ENCODE data around the gene GHR.

Gene GHR

GRCh38 chr5:42522783-42523182, 99.5 kb downstream of the GHR start:
- Histone ChIP-seq H3K27me3 (ENCODE audit: control insufficient read depth in 2 of 2, insufficient read depth in 2 of 2, low read length in 2 of 2) (no peaks in the 10 kb centered on the region), H3K9ac (ENCODE audit: low read depth in 1 of 2, low read length in 2 of 2) (no peak overlapping the region), H3K4me3 (ENCODE audit: low read length in 2 of 2) (no peak overlapping the region), H3K4me1 (ENCODE audit: control insufficient read depth in 2 of 2, insufficient read depth in 2 of 2, low read length in 2 of 2) (peaks cover 3 to 20% of the 10 kb centered on the region in 2 donors), H3K9me3 (ENCODE audit: control insufficient read depth in 2 of 2, low read length in 2 of 2) (no peaks in the 10 kb centered on the region), H3K27ac (ENCODE audit: low read depth in 2 of 2, low read length in 2 of 2) (no peak overlapping the region), H3K36me3 (ENCODE audit: control insufficient read depth in 2 of 2, insufficient read depth in 2 of 2, low read length in 2 of 2) (no peaks in the 10 kb centered on the region)

- H3K4me1 ChIP-seq (ENCODE audit: control insufficient read depth in 2 of 2, insufficient read depth in 2 of 2, low read length in 2 of 2) = peaks cover 2% of the 10 kb centered on the region in 2 donors
Observed at GRCh38 chr5:42526179-42526578, 102.9 kb downstream of the GHR start.

GRCh38 chr5:42531611-42532010, 108.4 kb downstream of the GHR start:
- H3K27ac ChIP-seq (ENCODE audit: low read depth in 2 of 2, low read length in 2 of 2) = no peak overlapping the region
- no peaks in the 10 kb centered on the region for H3K27me3 ChIP-seq (ENCODE audit: control insufficient read depth in 2 of 2, insufficient read depth in 2 of 2, low read length in 2 of 2)
- H3K9ac ChIP-seq (ENCODE audit: low read depth in 1 of 2, low read length in 2 of 2) = no peak overlapping the region
- H3K36me3 ChIP-seq (ENCODE audit: control insufficient read depth in 2 of 2, insufficient read depth in 2 of 2, low read length in 2 of 2) = no peaks in the 10 kb centered on the region
- no peak overlapping the region for H3K4me3 ChIP-seq (ENCODE audit: low read length in 2 of 2)
- no peaks in the 10 kb centered on the region for H3K9me3 ChIP-seq (ENCODE audit: control insufficient read depth in 2 of 2, low read length in 2 of 2)
- no peaks in the 10 kb centered on the region for H3K4me1 ChIP-seq (ENCODE audit: control insufficient read depth in 2 of 2, insufficient read depth in 2 of 2, low read length in 2 of 2)

More at GRCh38 chr5:42526179-42526578, 102.9 kb downstream of the GHR start:
- Histone ChIP-seq H3K9ac (ENCODE audit: low read depth in 1 of 2, low read length in 2 of 2) (no peak overlapping the region), H3K4me3 (ENCODE audit: low read length in 2 of 2) (no peak overlapping the region), H3K9me3 (ENCODE audit: control insufficient read depth in 2 of 2, low read length in 2 of 2) (no peaks in the 10 kb centered on the region), H3K27ac (ENCODE audit: low read depth in 2 of 2, low read length in 2 of 2) (no peak overlapping the region), H3K36me3 (ENCODE audit: control insufficient read depth in 2 of 2, insufficient read depth in 2 of 2, low read length in 2 of 2) (no peaks in the 10 kb centered on the region), H3K27me3 (ENCODE audit: control insufficient read depth in 2 of 2, insufficient read depth in 2 of 2, low read length in 2 of 2) (no peaks in the 10 kb centered on the region)

- peaks cover 0 to 3% of the 10 kb centered on the region in 2 donors for H3K9me3 ChIP-seq (ENCODE audit: control insufficient read depth in 2 of 2, low read length in 2 of 2)
- no peaks in the 10 kb centered on the region for H3K27me3 ChIP-seq (ENCODE audit: control insufficient read depth in 2 of 2, insufficient read depth in 2 of 2, low read length in 2 of 2)
- H3K27ac ChIP-seq (ENCODE audit: low read depth in 2 of 2, low read length in 2 of 2) = no peak overlapping the region
- no peaks in the 10 kb centered on the region for H3K36me3 ChIP-seq (ENCODE audit: control insufficient read depth in 2 of 2, insufficient read depth in 2 of 2, low read length in 2 of 2)
- H3K4me3 ChIP-seq (ENCODE audit: low read length in 2 of 2) = no peak overlapping the region
- H3K9ac ChIP-seq (ENCODE audit: low read depth in 1 of 2, low read length in 2 of 2) = no peak overlapping the region
- H3K4me1 ChIP-seq (ENCODE audit: control insufficient read depth in 2 of 2, insufficient read depth in 2 of 2, low read length in 2 of 2) = no peaks in the 10 kb centered on the region
Observed at GRCh38 chr5:42542106-42542505, 118.9 kb downstream of the GHR start.

GRCh38 chr5:42543774-42544173, 120.5 kb downstream of the GHR start:
- Histone ChIP-seq H3K4me1 (ENCODE audit: control insufficient read depth in 2 of 2, insufficient read depth in 2 of 2, low read length in 2 of 2) (no peaks in the 10 kb centered on the region), H3K27me3 (ENCODE audit: control insufficient read depth in 2 of 2, insufficient read depth in 2 of 2, low read length in 2 of 2) (no peaks in the 10 kb centered on the region), H3K27ac (ENCODE audit: low read depth in 2 of 2, low read length in 2 of 2) (no peak overlapping the region), H3K9ac (ENCODE audit: low read depth in 1 of 2, low read length in 2 of 2) (no peak overlapping the region), H3K36me3 (ENCODE audit: control insufficient read depth in 2 of 2, insufficient read depth in 2 of 2, low read length in 2 of 2) (no peaks in the 10 kb centered on the region), H3K9me3 (ENCODE audit: control insufficient read depth in 2 of 2, low read length in 2 of 2) (peaks cover 0 to 3% of the 10 kb centered on the region in 2 donors), H3K4me3 (ENCODE audit: low read length in 2 of 2) (no peak overlapping the region)

- H3K9me3 ChIP-seq (ENCODE audit: control insufficient read depth in 2 of 2, low read length in 2 of 2) = no peaks in the 10 kb centered on the region
- no peaks in the 10 kb centered on the region for H3K27me3 ChIP-seq (ENCODE audit: control insufficient read depth in 2 of 2, insufficient read depth in 2 of 2, low read length in 2 of 2)
- H3K4me3 ChIP-seq (ENCODE audit: low read length in 2 of 2) = no peak overlapping the region
- no peak overlapping the region for H3K9ac ChIP-seq (ENCODE audit: low read depth in 1 of 2, low read length in 2 of 2)
- H3K36me3 ChIP-seq (ENCODE audit: control insufficient read depth in 2 of 2, insufficient read depth in 2 of 2, low read length in 2 of 2) = no peaks in the 10 kb centered on the region
- no peak overlapping the region for H3K27ac ChIP-seq (ENCODE audit: low read depth in 2 of 2, low read length in 2 of 2)
- no peaks in the 10 kb centered on the region for H3K4me1 ChIP-seq (ENCODE audit: control insufficient read depth in 2 of 2, insufficient read depth in 2 of 2, low read length in 2 of 2)
Observed at GRCh38 chr5:42545038-42545437, 121.8 kb downstream of the GHR start.

- H3K9me3 ChIP-seq (ENCODE audit: control insufficient read depth in 2 of 2, low read length in 2 of 2) = no peaks in the 10 kb centered on the region
- no peaks in the 10 kb centered on the region for H3K4me1 ChIP-seq (ENCODE audit: control insufficient read depth in 2 of 2, insufficient read depth in 2 of 2, low read length in 2 of 2)
- H3K36me3 ChIP-seq (ENCODE audit: control insufficient read depth in 2 of 2, insufficient read depth in 2 of 2, low read length in 2 of 2) = no peaks in the 10 kb centered on the region
- no peak overlapping the region for H3K4me3 ChIP-seq (ENCODE audit: low read length in 2 of 2)
- H3K27ac ChIP-seq (ENCODE audit: low read depth in 2 of 2, low read length in 2 of 2) = no peak overlapping the region
- H3K27me3 ChIP-seq (ENCODE audit: control insufficient read depth in 2 of 2, insufficient read depth in 2 of 2, low read length in 2 of 2) = no peaks in the 10 kb centered on the region
- no peak overlapping the region for H3K9ac ChIP-seq (ENCODE audit: low read depth in 1 of 2, low read length in 2 of 2)
Observed at GRCh38 chr5:42547141-42547540, 123.9 kb downstream of the GHR start.

GRCh38 chr5:42547894-42548293, 124.7 kb downstream of the GHR start:
- no peak overlapping the region for H3K27ac ChIP-seq (ENCODE audit: low read depth in 2 of 2, low read length in 2 of 2)
- no peak overlapping the region for H3K4me3 ChIP-seq (ENCODE audit: low read length in 2 of 2)
- H3K9ac ChIP-seq (ENCODE audit: low read depth in 1 of 2, low read length in 2 of 2) = no peak overlapping the region
- no peaks in the 10 kb centered on the region for H3K9me3 ChIP-seq (ENCODE audit: control insufficient read depth in 2 of 2, low read length in 2 of 2)
- no peaks in the 10 kb centered on the region for H3K4me1 ChIP-seq (ENCODE audit: control insufficient read depth in 2 of 2, insufficient read depth in 2 of 2, low read length in 2 of 2)
- H3K27me3 ChIP-seq (ENCODE audit: control insufficient read depth in 2 of 2, insufficient read depth in 2 of 2, low read length in 2 of 2) = no peaks in the 10 kb centered on the region
- no peaks in the 10 kb centered on the region for H3K36me3 ChIP-seq (ENCODE audit: control insufficient read depth in 2 of 2, insufficient read depth in 2 of 2, low read length in 2 of 2)

GRCh38 chr5:42552597-42552996, 129.4 kb downstream of the GHR start:
- H3K27ac ChIP-seq (ENCODE audit: low read depth in 2 of 2, low read length in 2 of 2) = no peak overlapping the region
- H3K4me3 ChIP-seq (ENCODE audit: low read length in 2 of 2) = no peak overlapping the region
- no peaks in the 10 kb centered on the region for H3K4me1 ChIP-seq (ENCODE audit: control insufficient read depth in 2 of 2, insufficient read depth in 2 of 2, low read length in 2 of 2)
- no peaks in the 10 kb centered on the region for H3K9me3 ChIP-seq (ENCODE audit: control insufficient read depth in 2 of 2, low read length in 2 of 2)
- no peaks in the 10 kb centered on the region for H3K27me3 ChIP-seq (ENCODE audit: control insufficient read depth in 2 of 2, insufficient read depth in 2 of 2, low read length in 2 of 2)
- H3K36me3 ChIP-seq (ENCODE audit: control insufficient read depth in 2 of 2, insufficient read depth in 2 of 2, low read length in 2 of 2) = no peaks in the 10 kb centered on the region
- H3K9ac ChIP-seq (ENCODE audit: low read depth in 1 of 2, low read length in 2 of 2) = no peak overlapping the region

GRCh38 chr5:42553461-42553860, 130.2 kb downstream of the GHR start:
- Histone ChIP-seq H3K4me1 (ENCODE audit: control insufficient read depth in 2 of 2, insufficient read depth in 2 of 2, low read length in 2 of 2) (no peaks in the 10 kb centered on the region), H3K4me3 (ENCODE audit: low read length in 2 of 2) (no peak overlapping the region), H3K9ac (ENCODE audit: low read depth in 1 of 2, low read length in 2 of 2) (no peak overlapping the region)

GRCh38 chr5:42555010-42555409, 131.8 kb downstream of the GHR start:
- Histone ChIP-seq H3K9ac (ENCODE audit: low read depth in 1 of 2, low read length in 2 of 2) (no peak overlapping the region), H3K4me3 (ENCODE audit: low read length in 2 of 2) (no peak overlapping the region), H3K27me3 (ENCODE audit: control insufficient read depth in 2 of 2, insufficient read depth in 2 of 2, low read length in 2 of 2) (no peaks in the 10 kb centered on the region), H3K4me1 (ENCODE audit: control insufficient read depth in 2 of 2, insufficient read depth in 2 of 2, low read length in 2 of 2) (no peaks in the 10 kb centered on the region), H3K36me3 (ENCODE audit: control insufficient read depth in 2 of 2, insufficient read depth in 2 of 2, low read length in 2 of 2) (no peaks in the 10 kb centered on the region), H3K27ac (ENCODE audit: low read depth in 2 of 2, low read length in 2 of 2) (no peak overlapping the region), H3K9me3 (ENCODE audit: control insufficient read depth in 2 of 2, low read length in 2 of 2) (no peaks in the 10 kb centered on the region)

More at GRCh38 chr5:42553461-42553860, 130.2 kb downstream of the GHR start:
- no peaks in the 10 kb centered on the region for H3K9me3 ChIP-seq (ENCODE audit: control insufficient read depth in 2 of 2, low read length in 2 of 2)
- no peaks in the 10 kb centered on the region for H3K27me3 ChIP-seq (ENCODE audit: control insufficient read depth in 2 of 2, insufficient read depth in 2 of 2, low read length in 2 of 2)
- no peaks in the 10 kb centered on the region for H3K36me3 ChIP-seq (ENCODE audit: control insufficient read depth in 2 of 2, insufficient read depth in 2 of 2, low read length in 2 of 2)
- no peak overlapping the region for H3K27ac ChIP-seq (ENCODE audit: low read depth in 2 of 2, low read length in 2 of 2)

Measured in mucosa of rectum (tissue), 2 donors.